SKM-1 treated with dmso at 0.1 percent for 144 hours (cell line): ENCODE data around the gene CDCA4.
"Not testable (repeated sequence)": the region's sequence is repeated elsewhere in the genome, so short reads cannot be mapped to it uniquely, and the experiment has no call there.

Source experiments
- DNase-seq: peaks from one replicate; lab custom pipeline; 2025; ENCODE audit not compliant: unreplicated experiment; lab: John Stamatoyannopoulos, UW

CDCA4 gene

GRCh38 chr14:105034315-105035039 lies 13.6 kb upstream of the CDCA4 start:
- DNase-seq = no peak

GRCh38 chr14:105033412-105033900 lies 12.6 kb upstream of the CDCA4 start:
- DNase-seq = not testable (repeated sequence)

- DNase-seq = not testable (repeated sequence)
Observed at GRCh38 chr14:105032451-105032901, 11.6 kb upstream of the CDCA4 start.

- no peak for DNase-seq
Observed at GRCh38 chr14:105030836-105031396, 10.0 kb upstream of the CDCA4 start.

- no peak for DNase-seq
Observed at GRCh38 chr14:105030194-105030593, 9.3 kb upstream of the CDCA4 start.

- no peak for DNase-seq
Observed at GRCh38 chr14:105029402-105029801, 8.5 kb upstream of the CDCA4 start.

- no peak for DNase-seq
Observed at GRCh38 chr14:105028251-105028927, 7.5 kb upstream of the CDCA4 start.

- DNase-seq = not testable (repeated sequence)
Observed at GRCh38 chr14:105027718-105028117, 6.8 kb upstream of the CDCA4 start.

- DNase-seq = no peak
Observed at GRCh38 chr14:105026802-105027563, 6.1 kb upstream of the CDCA4 start.

GRCh38 chr14:105026033-105026785 lies 5.3 kb upstream of the CDCA4 start:
- no peak for DNase-seq

- no peak for DNase-seq
Observed at GRCh38 chr14:105025429-105025828, 4.5 kb upstream of the CDCA4 start.

- no peak for DNase-seq
Observed at GRCh38 chr14:105023791-105024480, 3.1 kb upstream of the CDCA4 start.

- no peak for DNase-seq
Observed at GRCh38 chr14:105023144-105023543, 2.3 kb upstream of the CDCA4 start.

- DNase-seq = no peak
Observed at GRCh38 chr14:105022276-105022670, 1.4 kb upstream of the CDCA4 start.

GRCh38 chr14:105021656-105022275 lies 883 bp upstream of the CDCA4 start:
- no peak for DNase-seq

GRCh38 chr14:105019861-105020814 lies 745 bp downstream of the CDCA4 start:
- DNase-seq = no peak

GRCh38 chr14:105018414-105018813 lies 2.5 kb downstream of the CDCA4 start:
- DNase-seq = no peak

GRCh38 chr14:105015905-105016304 lies 5.0 kb downstream of the CDCA4 start:
- DNase-seq = no peak
